H9 (cell line): ENCODE measurements around the gene ADGRB3. TPM values are rescaled to one million over a fixed set of nuclear protein-coding genes. Genes with fewer than 3 reads are reported as not detected.

Source experiments
- DNase-seq: peaks from one replicate; pipeline ENCODE4 v3.0.0-alpha.2; 2017
- H2AFZ ChIP-seq: one replicate; pipeline ENCODE4 v1.6.1; 2013; ENCODE audit warnings: mild to moderate bottlenecking, low read length, control low read depth, moderate library complexity
- H2AK5ac ChIP-seq: 2 replicates; pipeline ENCODE4 v1.6.1; 2013; ENCODE audit warnings: low read length, control low read depth, mixed read lengths; ENCODE audit not compliant: insufficient read length
- H2BK120ac ChIP-seq: one replicate; pipeline ENCODE4 v1.6.1; 2013; ENCODE audit warnings: low read depth, mild to moderate bottlenecking, low read length, control low read depth, inconsistent platforms; ENCODE audit not compliant: poor library complexity, severe bottlenecking
- H2BK12ac ChIP-seq: 2 replicates; pipeline ENCODE4 v1.6.1; 2013; ENCODE audit warnings: low read length, control low read depth, mixed read lengths, low read depth; ENCODE audit not compliant: insufficient read length
- H2BK15ac ChIP-seq: 2 replicates; pipeline ENCODE4 v1.6.1; 2013; ENCODE audit warnings: low read depth, low read length, control low read depth
- H2BK20ac ChIP-seq: one replicate; pipeline ENCODE4 v1.6.1; 2013; ENCODE audit warnings: low read depth, mild to moderate bottlenecking, low read length, control low read depth, inconsistent platforms; ENCODE audit not compliant: poor library complexity, severe bottlenecking
- H2BK5ac ChIP-seq: 2 replicates; pipeline ENCODE4 v1.6.1; 2013; ENCODE audit warnings: low read length, control low read depth, mixed read lengths; ENCODE audit not compliant: insufficient read length
- H3K14ac ChIP-seq: 2 replicates; pipeline ENCODE4 v1.6.1; 2013; ENCODE audit warnings: low read length, control low read depth; ENCODE audit not compliant: insufficient read depth
- H3K18ac ChIP-seq: 2 replicates; pipeline ENCODE4 v1.6.1; 2013; ENCODE audit warnings: low read depth, mild to moderate bottlenecking, mixed read lengths, low read length, control low read depth; ENCODE audit not compliant: insufficient read length
- H3K23ac ChIP-seq: 2 replicates; pipeline ENCODE4 v1.6.1; 2013; ENCODE audit warnings: low read length, control low read depth, mixed read lengths, low read depth; ENCODE audit not compliant: insufficient read length
- H3K23me2 ChIP-seq: 2 replicates; pipeline ENCODE4 v1.6.1; 2013; ENCODE audit warnings: low read depth, mild to moderate bottlenecking, mixed read lengths, low read length, control low read depth; ENCODE audit not compliant: insufficient read length, poor library complexity, severe bottlenecking
- H3K27ac ChIP-seq: 2 replicates; pipeline ENCODE4 v1.5.1; 2013; ENCODE audit warnings: low read length, control low read depth, mixed read lengths, low read depth; ENCODE audit not compliant: insufficient read length
- H3K27me3 ChIP-seq: 2 replicates; pipeline ENCODE4 v1.6.1; 2013; ENCODE audit warnings: low read length, control low read depth, inconsistent platforms; ENCODE audit not compliant: insufficient read depth
- H3K4ac ChIP-seq: 2 replicates; pipeline ENCODE4 v1.6.1; 2013; ENCODE audit warnings: low read depth, mild to moderate bottlenecking, control low read depth, inconsistent platforms, low read length, moderate library complexity
- H3K4me1 ChIP-seq: 2 replicates; pipeline ENCODE4 v1.6.1; 2013; ENCODE audit warnings: low read length, control low read depth, inconsistent platforms; ENCODE audit not compliant: insufficient read depth
- H3K4me2 ChIP-seq: 2 replicates; pipeline ENCODE4 v1.6.1; 2013; ENCODE audit warnings: low read length, control low read depth, mixed read lengths; ENCODE audit not compliant: insufficient read length, insufficient read depth
- H3K56ac ChIP-seq: 2 replicates; pipeline ENCODE4 v1.6.1; 2013; ENCODE audit warnings: low read depth, mild to moderate bottlenecking, mixed read lengths, low read length, control low read depth; ENCODE audit not compliant: insufficient read length
- H3K79me1 ChIP-seq: 2 replicates; pipeline ENCODE4 v1.6.1; 2013; ENCODE audit warnings: low read depth, mild to moderate bottlenecking, moderate library complexity, low read length, control low read depth, inconsistent platforms; ENCODE audit not compliant: insufficient read depth, poor library complexity, severe bottlenecking
- H3K79me2 ChIP-seq: 2 replicates; pipeline ENCODE4 v1.6.1; 2013; ENCODE audit warnings: low read length, control low read depth, inconsistent platforms; ENCODE audit not compliant: insufficient read depth
- H3K9ac ChIP-seq: 2 replicates; pipeline ENCODE4 v1.6.1; 2013; ENCODE audit warnings: low read length, control low read depth, mixed read lengths; ENCODE audit not compliant: insufficient read length; ENCODE audit errors: extremely low read depth
- H3K9me3 ChIP-seq: one replicate; pipeline ENCODE4 v1.6.1; 2013; ENCODE audit warnings: low read depth, low read length, inconsistent platforms; ENCODE audit not compliant: control insufficient read depth
- H3T11ph ChIP-seq: one replicate; pipeline ENCODE4 v1.6.1; 2013; ENCODE audit warnings: mild to moderate bottlenecking, low read length, control low read depth, inconsistent platforms
- H4K20me1 ChIP-seq: one replicate; pipeline ENCODE4 v1.6.1; 2013; ENCODE audit not compliant: control insufficient read depth, insufficient read length, insufficient read depth
- H4K5ac ChIP-seq: 2 replicates; pipeline ENCODE4 v1.6.1; 2013; ENCODE audit warnings: low read depth, mild to moderate bottlenecking, mixed read lengths, low read length, control low read depth; ENCODE audit not compliant: insufficient read length
- H4K8ac ChIP-seq: replicated peaks from 2 replicates; pipeline ENCODE4 v1.6.1; 2013; ENCODE audit warnings: low read length, control low read depth, mixed read lengths, low read depth; ENCODE audit not compliant: insufficient read length
- H4K91ac ChIP-seq: 2 replicates; pipeline ENCODE4 v1.6.1; 2013; ENCODE audit warnings: low read depth, mild to moderate bottlenecking, moderate library complexity, mixed read lengths, low read length, control low read depth; ENCODE audit not compliant: insufficient read length
- H3K27ac Mint-ChIP-seq, 3 experiments: 2 replicates in 2 of 3; 3 replicates in 1 of 3; pipeline ENCODE4 v1.8.0; 2020 to 2021; ENCODE audit warnings: mixed read lengths in 3 of 3, mild to moderate bottlenecking in 1 of 3, moderate library complexity in 1 of 3
- H3K27me3 Mint-ChIP-seq: 2 replicates; pipeline ENCODE4 v1.8.0; 2021; ENCODE audit warnings: low read depth, mild to moderate bottlenecking, moderate library complexity, mixed read lengths
- H3K36me3 Mint-ChIP-seq, 3 experiments: 2 replicates in 2 of 3; 3 replicates in 1 of 3; pipeline ENCODE4 v1.8.0; 2020 to 2021; ENCODE audit warnings: low read depth in 3 of 3, mixed read lengths in 3 of 3; ENCODE audit not compliant: insufficient read depth in 1 of 3
- H3K4me1 Mint-ChIP-seq, 2 experiments: 2 replicates each; pipeline ENCODE4 v1.8.0; 2020; ENCODE audit warnings: mixed read lengths in 2 of 2
- H3K4me3 Mint-ChIP-seq, 2 experiments: 2 replicates in 1 of 2; 3 replicates in 1 of 2; pipeline ENCODE4 v1.8.0; 2020 to 2021; ENCODE audit warnings: mild to moderate bottlenecking in 2 of 2, mixed read lengths in 2 of 2, moderate library complexity in 1 of 2
- H3K9me3 Mint-ChIP-seq, 2 experiments: 2 replicates in 1 of 2; 3 replicates in 1 of 2; pipeline ENCODE4 v1.8.0; 2020; ENCODE audit warnings: mild to moderate bottlenecking in 2 of 2, mixed read lengths in 2 of 2, moderate library complexity in 1 of 2
- CTCF ChIP-seq: fragments of 200-600 bp; sonication (generic); conservative IDR thresholded peaks from 3 replicates; pipeline ENCODE4 v1.8.0; 2021; ENCODE audit warnings: antibody characterized with exemption, mild to moderate bottlenecking
- WGBS: extraction: QIAGEN DNeasy Blood & Tissue Kit; methylation state at CpG from one replicate; pipeline ENCODE4 v1.1.7; 2013; ENCODE audit warnings: missing lambda C conversion rate, low lambda C conversion rate, mixed read lengths; ENCODE audit not compliant: insufficient read length; ENCODE audit errors: extremely low coverage; 5-methylcytosine and 5-hydroxymethylcytosine counted together
- total RNA-seq: library from RNA; stranded (reverse); gene quantifications from 2 replicates; pipeline ENCODE4 v1.2.1, GENCODE V29; 2021

ADGRB3 gene
- total RNA-seq, 1 experiment from 2014 or later, result 0.37 TPM

GRCh38 chr6:68651011-68651985 lies 16.2 kb downstream of the ADGRB3 start:
- H2BK120ac ChIP-seq, result no peak overlapping the region
- H3K79me2 ChIP-seq, result no peaks in the 10 kb centered on the region
- no peaks in the 10 kb centered on the region for H3K9me3 ChIP-seq
- H3K4me1 Mint-ChIP-seq, result peaks cover 4% of the 10 kb centered on the region in 2 experiments; a peak in 2 of 4 replicates
- H4K91ac ChIP-seq, result no peak overlapping the region
- whole genome bisulfite sequencing, result no CpG with 5 or more reads among the region's 2 CpGs
- no peak overlapping the region for H2AK5ac ChIP-seq
- no peak overlapping the region for H2BK15ac ChIP-seq
- H3K27ac Mint-ChIP-seq, result no peak overlapping the region
- H3K27me3 Mint-ChIP-seq, result no peaks in the 10 kb centered on the region
- no peak overlapping the region for H3K18ac ChIP-seq
- no peaks in the 10 kb centered on the region for H3K79me1 ChIP-seq
- no peak overlapping the region for H3K4me3 Mint-ChIP-seq
- no peaks in the 10 kb centered on the region for H3K9me3 Mint-ChIP-seq
- no peak overlapping the region for H2BK20ac ChIP-seq
- H3K4me1 ChIP-seq, result no peaks in the 10 kb centered on the region
- H4K5ac ChIP-seq, result no peak overlapping the region
- H3T11ph ChIP-seq, result no peak overlapping the region
- H3K23ac ChIP-seq, result no peak overlapping the region
- no peak overlapping the region for H4K8ac ChIP-seq
- no peaks in the 10 kb centered on the region for H3K27me3 ChIP-seq
- H3K23me2 ChIP-seq, result no peaks in the 10 kb centered on the region
- H2BK5ac ChIP-seq, result no peak overlapping the region
- no peak overlapping the region for H3K56ac ChIP-seq
- no peak overlapping the region for H3K4ac ChIP-seq
- H3K27ac ChIP-seq, result no peak overlapping the region
- DNase-seq, result no peak
- no peaks in the 10 kb centered on the region for H4K20me1 ChIP-seq
- H3K36me3 Mint-ChIP-seq, result no peaks in the 10 kb centered on the region
- no peak overlapping the region for H3K4me2 ChIP-seq
- no peak for TF ChIP-seq CTCF
- no peak overlapping the region for H3K9ac ChIP-seq
- no peak overlapping the region for H2AFZ ChIP-seq
- no peak overlapping the region for H3K14ac ChIP-seq
- no peak overlapping the region for H2BK12ac ChIP-seq
